WTC11 (cell line): ENCODE measurements around the gene DMPK. TPM values are rescaled to one million over a fixed set of nuclear protein-coding genes. Genes with fewer than 3 reads are reported as not detected.
A peak's percentile ranks its signal among the peaks of the same experiment; 100 is the strongest.

Experiments used
- ATAC-seq: fragments of 200-7000 bp; cut with Tn5 transposase; 2 replicates; pipeline ENCODE4 v1.10.0; 2021; ENCODE audit warnings: mild to moderate bottlenecking, moderate library complexity
- CTCF ChIA-PET: fragments of 300-600 bp; sonication (Branson Sonifier 250); formaldehyde crosslinking; loops from one replicate; lab custom pipeline; 2021; ENCODE audit warnings: antibody characterized with exemption; lab: Charles Lee
- POLR2A ChIA-PET: fragments of 350-600 bp; sonication (Branson Sonifier 250); formaldehyde crosslinking; loops from one replicate; lab custom pipeline; 2021; ENCODE audit warnings: antibody characterized with exemption; lab: Charles Lee
- DNase-seq: peaks from one replicate; pipeline ENCODE4 v3.0.0; 2021; ENCODE audit warnings: low spot score
- H3K27ac Mint-ChIP-seq: 2 replicates; pipeline ENCODE4 v1.8.0; 2021; ENCODE audit warnings: mixed read lengths
- H3K27me3 Mint-ChIP-seq: 2 replicates; pipeline ENCODE4 v1.8.0; 2021; ENCODE audit warnings: low read depth, mild to moderate bottlenecking, moderate library complexity, mixed read lengths
- H3K36me3 Mint-ChIP-seq: 2 replicates; pipeline ENCODE4 v1.8.0; 2021; ENCODE audit warnings: mixed read lengths
- H3K4me1 Mint-ChIP-seq: 2 replicates; pipeline ENCODE4 v1.8.0; 2022; ENCODE audit warnings: mixed read lengths
- H3K4me3 Mint-ChIP-seq: 2 replicates; pipeline ENCODE4 v1.8.0; 2021; ENCODE audit warnings: mild to moderate bottlenecking, moderate library complexity, mixed read lengths
- H3K9me3 Mint-ChIP-seq: 2 replicates; pipeline ENCODE4 v1.8.0; 2021; ENCODE audit warnings: mixed read lengths
- ESRRA ChIP-seq: sonication (generic); formaldehyde crosslinking; IDR thresholded peaks from 2 replicates; pipeline ENCODE4 v1.8.1; 2022; ENCODE audit warnings: mild to moderate bottlenecking, missing genetic modification reagents, borderline replicate concordance
- FOXK1 ChIP-seq: sonication (generic); formaldehyde crosslinking; IDR thresholded peaks from 2 replicates; pipeline ENCODE4 v1.8.0; 2022; ENCODE audit warnings: mild to moderate bottlenecking, moderate library complexity, missing genetic modification reagents
- FOXP1 ChIP-seq: sonication (generic); formaldehyde crosslinking; IDR thresholded peaks from 2 replicates; pipeline ENCODE4 v1.8.0; 2022; ENCODE audit warnings: missing genetic modification reagents, mild to moderate bottlenecking, moderate library complexity, borderline replicate concordance
- MYBL2 ChIP-seq: sonication (generic); formaldehyde crosslinking; IDR thresholded peaks from 2 replicates; pipeline ENCODE4 v1.8.1; 2023; ENCODE audit warnings: mild to moderate bottlenecking, moderate library complexity, missing genetic modification reagents
- NFYB ChIP-seq: sonication (generic); formaldehyde crosslinking; conservative IDR thresholded peaks from 2 replicates; pipeline ENCODE4 v1.8.0; 2022; ENCODE audit warnings: low read depth, missing genetic modification reagents
- TCF7 ChIP-seq: sonication (generic); formaldehyde crosslinking; IDR thresholded peaks from 2 replicates; pipeline ENCODE4 v1.8.0; 2022; ENCODE audit warnings: mild to moderate bottlenecking, low read depth, missing genetic modification reagents, moderate library complexity
- TP53 ChIP-seq: sonication (generic); formaldehyde crosslinking; IDR thresholded peaks from 2 replicates; pipeline ENCODE4 v1.8.1; 2023; ENCODE audit warnings: mild to moderate bottlenecking, missing genetic modification reagents
- ZNF121 ChIP-seq: sonication (generic); formaldehyde crosslinking; IDR thresholded peaks from 2 replicates; pipeline ENCODE4 v1.8.0; 2023; ENCODE audit warnings: missing genetic modification reagents
- ZNF416 ChIP-seq: fragments of 250-450 bp; sonication (Bioruptor Pico); IDR thresholded peaks from 2 replicates; pipeline ENCODE4 v1.9.0; 2021; ENCODE audit warnings: mild to moderate bottlenecking, inconsistent platforms
- total RNA-seq: library from RNA; stranded (reverse); gene quantifications from 3 replicates; pipeline ENCODE4 v1.2.3, GENCODE V29; 2021
- TF ChIP-seq, protein P1 (sequence below): sonication (generic); formaldehyde crosslinking; IDR thresholded peaks from 2 replicates; pipeline ENCODE4 v1.8.0; 2023; ENCODE audit warnings: missing genetic modification reagents
- TF ChIP-seq, protein P2 (sequence below): sonication (generic); formaldehyde crosslinking; IDR thresholded peaks from 2 replicates; pipeline ENCODE4 v1.8.0; 2023; ENCODE audit warnings: missing genetic modification reagents, mild to moderate bottlenecking, borderline replicate concordance
- TF ChIP-seq, protein P3 (sequence below): sonication (generic); formaldehyde crosslinking; IDR thresholded peaks from 2 replicates; pipeline ENCODE4 v1.8.0; 2022; ENCODE audit warnings: mild to moderate bottlenecking, missing genetic modification reagents
- TF ChIP-seq, protein P4 (sequence below): sonication (generic); formaldehyde crosslinking; IDR thresholded peaks from 2 replicates; pipeline ENCODE4 v1.8.1; 2022; ENCODE audit warnings: mild to moderate bottlenecking, moderate library complexity, missing genetic modification reagents
- TF ChIP-seq, protein P5 (sequence below): sonication (generic); formaldehyde crosslinking; IDR thresholded peaks from 2 replicates; pipeline ENCODE4 v1.8.1; 2023; ENCODE audit warnings: mild to moderate bottlenecking, missing genetic modification reagents
- TF ChIP-seq, protein P6 (sequence below): sonication (generic); formaldehyde crosslinking; IDR thresholded peaks from 2 replicates; pipeline ENCODE4 v1.8.1; 2022; ENCODE audit warnings: missing genetic modification reagents, borderline replicate concordance
- TF ChIP-seq, protein P7 (sequence below): sonication (generic); formaldehyde crosslinking; conservative IDR thresholded peaks from 2 replicates; pipeline ENCODE4 v1.8.1; 2023; ENCODE audit warnings: mild to moderate bottlenecking, low read depth, missing genetic modification reagents, moderate library complexity
- TF ChIP-seq, protein P8 (sequence below): fragments of 250-450 bp; sonication (Bioruptor Pico); IDR thresholded peaks from 2 replicates; pipeline ENCODE4 v2.1.2; 2022; ENCODE audit warnings: mild to moderate bottlenecking, moderate library complexity

The DMPK gene
- total RNA-seq, 1 experiment from 2014 or later, result 42.7 TPM

DNA sequence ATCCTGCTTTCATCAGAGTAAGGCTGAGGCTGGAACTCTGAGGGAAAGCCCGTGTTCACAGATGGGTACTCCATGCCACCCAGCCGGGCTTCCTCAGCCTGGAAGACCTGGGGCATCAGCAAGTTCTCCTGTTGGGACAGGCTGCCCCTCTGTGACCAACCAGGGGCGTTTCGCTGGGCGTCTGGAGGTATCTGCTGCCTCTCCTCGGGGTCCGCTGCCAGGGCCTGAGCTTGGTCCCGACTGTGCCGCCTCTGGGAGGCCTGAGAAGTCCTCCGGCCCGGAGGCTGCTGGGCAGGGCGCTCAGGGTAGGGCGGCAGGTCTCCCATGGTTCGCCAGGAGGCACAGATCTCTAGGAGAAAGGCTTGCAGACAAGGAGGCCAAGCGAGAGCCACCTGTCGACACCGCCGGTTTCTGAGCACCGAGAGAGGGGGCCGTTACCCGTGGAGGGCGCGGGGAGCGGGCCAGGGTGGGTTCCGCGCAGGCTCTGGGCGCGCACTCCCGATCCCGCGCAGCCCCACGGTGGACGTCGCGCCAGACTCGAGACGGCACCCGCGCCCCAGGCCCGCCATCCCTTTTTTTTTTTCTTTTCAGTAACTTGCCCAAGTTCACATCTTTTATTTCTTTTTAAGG lies 32.7 kb upstream of the DMPK start, which contains the start of gene RSPH6A:
RSPH6A (minus strand) TSS at position 458 of the 630 bp plus-strand sequence; CDS start at position 326, 132 bp downstream.
- 0 out of 2 replicates have a peak, but pooled peaks have one; percentile 46 for TF ChIP-seq ESRRA (CRISPR knock-in tag)
- TF ChIP-seq, protein P1, sequence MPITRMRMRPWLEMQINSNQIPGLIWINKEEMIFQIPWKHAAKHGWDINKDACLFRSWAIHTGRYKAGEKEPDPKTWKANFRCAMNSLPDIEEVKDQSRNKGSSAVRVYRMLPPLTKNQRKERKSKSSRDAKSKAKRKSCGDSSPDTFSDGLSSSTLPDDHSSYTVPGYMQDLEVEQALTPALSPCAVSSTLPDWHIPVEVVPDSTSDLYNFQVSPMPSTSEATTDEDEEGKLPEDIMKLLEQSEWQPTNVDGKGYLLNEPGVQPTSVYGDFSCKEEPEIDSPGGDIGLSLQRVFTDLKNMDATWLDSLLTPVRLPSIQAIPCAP, result no peak
- peak; percentile 30; the same call in 1 of the 2 replicates for TF ChIP-seq FOXK1
- TF ChIP-seq, protein P2, sequence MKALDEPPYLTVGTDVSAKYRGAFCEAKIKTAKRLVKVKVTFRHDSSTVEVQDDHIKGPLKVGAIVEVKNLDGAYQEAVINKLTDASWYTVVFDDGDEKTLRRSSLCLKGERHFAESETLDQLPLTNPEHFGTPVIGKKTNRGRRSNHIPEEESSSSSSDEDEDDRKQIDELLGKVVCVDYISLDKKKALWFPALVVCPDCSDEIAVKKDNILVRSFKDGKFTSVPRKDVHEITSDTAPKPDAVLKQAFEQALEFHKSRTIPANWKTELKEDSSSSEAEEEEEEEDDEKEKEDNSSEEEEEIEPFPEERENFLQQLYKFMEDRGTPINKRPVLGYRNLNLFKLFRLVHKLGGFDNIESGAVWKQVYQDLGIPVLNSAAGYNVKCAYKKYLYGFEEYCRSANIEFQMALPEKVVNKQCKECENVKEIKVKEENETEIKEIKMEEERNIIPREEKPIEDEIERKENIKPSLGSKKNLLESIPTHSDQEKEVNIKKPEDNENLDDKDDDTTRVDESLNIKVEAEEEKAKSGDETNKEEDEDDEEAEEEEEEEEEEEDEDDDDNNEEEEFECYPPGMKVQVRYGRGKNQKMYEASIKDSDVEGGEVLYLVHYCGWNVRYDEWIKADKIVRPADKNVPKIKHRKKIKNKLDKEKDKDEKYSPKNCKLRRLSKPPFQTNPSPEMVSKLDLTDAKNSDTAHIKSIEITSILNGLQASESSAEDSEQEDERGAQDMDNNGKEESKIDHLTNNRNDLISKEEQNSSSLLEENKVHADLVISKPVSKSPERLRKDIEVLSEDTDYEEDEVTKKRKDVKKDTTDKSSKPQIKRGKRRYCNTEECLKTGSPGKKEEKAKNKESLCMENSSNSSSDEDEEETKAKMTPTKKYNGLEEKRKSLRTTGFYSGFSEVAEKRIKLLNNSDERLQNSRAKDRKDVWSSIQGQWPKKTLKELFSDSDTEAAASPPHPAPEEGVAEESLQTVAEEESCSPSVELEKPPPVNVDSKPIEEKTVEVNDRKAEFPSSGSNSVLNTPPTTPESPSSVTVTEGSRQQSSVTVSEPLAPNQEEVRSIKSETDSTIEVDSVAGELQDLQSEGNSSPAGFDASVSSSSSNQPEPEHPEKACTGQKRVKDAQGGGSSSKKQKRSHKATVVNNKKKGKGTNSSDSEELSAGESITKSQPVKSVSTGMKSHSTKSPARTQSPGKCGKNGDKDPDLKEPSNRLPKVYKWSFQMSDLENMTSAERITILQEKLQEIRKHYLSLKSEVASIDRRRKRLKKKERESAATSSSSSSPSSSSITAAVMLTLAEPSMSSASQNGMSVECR (CRISPR knock-in tag), result peak; percentile 52; the same call in 1 of the 2 replicates
- TF ChIP-seq FOXP1 (CRISPR knock-in tag), result peak; percentile 72; the same call in 1 of the 2 replicates
- TF ChIP-seq, protein P3, sequence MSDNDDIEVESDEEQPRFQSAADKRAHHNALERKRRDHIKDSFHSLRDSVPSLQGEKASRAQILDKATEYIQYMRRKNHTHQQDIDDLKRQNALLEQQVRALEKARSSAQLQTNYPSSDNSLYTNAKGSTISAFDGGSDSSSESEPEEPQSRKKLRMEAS (CRISPR knock-in tag), result 0 out of 2 replicates have a peak, but pooled peaks have one; percentile 8
- TF ChIP-seq, protein P4, sequence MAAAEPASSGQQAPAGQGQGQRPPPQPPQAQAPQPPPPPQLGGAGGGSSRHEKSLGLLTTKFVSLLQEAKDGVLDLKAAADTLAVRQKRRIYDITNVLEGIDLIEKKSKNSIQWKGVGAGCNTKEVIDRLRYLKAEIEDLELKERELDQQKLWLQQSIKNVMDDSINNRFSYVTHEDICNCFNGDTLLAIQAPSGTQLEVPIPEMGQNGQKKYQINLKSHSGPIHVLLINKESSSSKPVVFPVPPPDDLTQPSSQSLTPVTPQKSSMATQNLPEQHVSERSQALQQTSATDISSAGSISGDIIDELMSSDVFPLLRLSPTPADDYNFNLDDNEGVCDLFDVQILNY, result no peak
- TF ChIP-seq ZNF416 (CRISPR knock-in tag), result peak; percentile 79; the same call in 1 of the 2 replicates
- TF ChIP-seq, protein P5, sequence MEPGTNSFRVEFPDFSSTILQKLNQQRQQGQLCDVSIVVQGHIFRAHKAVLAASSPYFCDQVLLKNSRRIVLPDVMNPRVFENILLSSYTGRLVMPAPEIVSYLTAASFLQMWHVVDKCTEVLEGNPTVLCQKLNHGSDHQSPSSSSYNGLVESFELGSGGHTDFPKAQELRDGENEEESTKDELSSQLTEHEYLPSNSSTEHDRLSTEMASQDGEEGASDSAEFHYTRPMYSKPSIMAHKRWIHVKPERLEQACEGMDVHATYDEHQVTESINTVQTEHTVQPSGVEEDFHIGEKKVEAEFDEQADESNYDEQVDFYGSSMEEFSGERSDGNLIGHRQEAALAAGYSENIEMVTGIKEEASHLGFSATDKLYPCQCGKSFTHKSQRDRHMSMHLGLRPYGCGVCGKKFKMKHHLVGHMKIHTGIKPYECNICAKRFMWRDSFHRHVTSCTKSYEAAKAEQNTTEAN (CRISPR knock-in tag), result 0 out of 2 replicates have a peak, but pooled peaks have one; percentile 53
- TF ChIP-seq, protein P6, sequence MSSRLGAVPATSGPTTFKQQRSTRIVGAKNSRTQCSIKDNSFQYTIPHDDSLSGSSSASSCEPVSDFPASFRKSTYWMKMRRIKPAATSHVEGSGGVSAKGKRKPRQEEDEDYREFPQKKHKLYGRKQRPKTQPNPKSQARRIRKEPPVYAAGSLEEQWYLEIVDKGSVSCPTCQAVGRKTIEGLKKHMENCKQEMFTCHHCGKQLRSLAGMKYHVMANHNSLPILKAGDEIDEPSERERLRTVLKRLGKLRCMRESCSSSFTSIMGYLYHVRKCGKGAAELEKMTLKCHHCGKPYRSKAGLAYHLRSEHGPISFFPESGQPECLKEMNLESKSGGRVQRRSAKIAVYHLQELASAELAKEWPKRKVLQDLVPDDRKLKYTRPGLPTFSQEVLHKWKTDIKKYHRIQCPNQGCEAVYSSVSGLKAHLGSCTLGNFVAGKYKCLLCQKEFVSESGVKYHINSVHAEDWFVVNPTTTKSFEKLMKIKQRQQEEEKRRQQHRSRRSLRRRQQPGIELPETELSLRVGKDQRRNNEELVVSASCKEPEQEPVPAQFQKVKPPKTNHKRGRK (CRISPR knock-in tag), result no peak
- TF ChIP-seq MYBL2 (CRISPR knock-in tag), result peak; percentile 20; the same call in 1 of the 2 replicates
- TF ChIP-seq, protein P7, sequence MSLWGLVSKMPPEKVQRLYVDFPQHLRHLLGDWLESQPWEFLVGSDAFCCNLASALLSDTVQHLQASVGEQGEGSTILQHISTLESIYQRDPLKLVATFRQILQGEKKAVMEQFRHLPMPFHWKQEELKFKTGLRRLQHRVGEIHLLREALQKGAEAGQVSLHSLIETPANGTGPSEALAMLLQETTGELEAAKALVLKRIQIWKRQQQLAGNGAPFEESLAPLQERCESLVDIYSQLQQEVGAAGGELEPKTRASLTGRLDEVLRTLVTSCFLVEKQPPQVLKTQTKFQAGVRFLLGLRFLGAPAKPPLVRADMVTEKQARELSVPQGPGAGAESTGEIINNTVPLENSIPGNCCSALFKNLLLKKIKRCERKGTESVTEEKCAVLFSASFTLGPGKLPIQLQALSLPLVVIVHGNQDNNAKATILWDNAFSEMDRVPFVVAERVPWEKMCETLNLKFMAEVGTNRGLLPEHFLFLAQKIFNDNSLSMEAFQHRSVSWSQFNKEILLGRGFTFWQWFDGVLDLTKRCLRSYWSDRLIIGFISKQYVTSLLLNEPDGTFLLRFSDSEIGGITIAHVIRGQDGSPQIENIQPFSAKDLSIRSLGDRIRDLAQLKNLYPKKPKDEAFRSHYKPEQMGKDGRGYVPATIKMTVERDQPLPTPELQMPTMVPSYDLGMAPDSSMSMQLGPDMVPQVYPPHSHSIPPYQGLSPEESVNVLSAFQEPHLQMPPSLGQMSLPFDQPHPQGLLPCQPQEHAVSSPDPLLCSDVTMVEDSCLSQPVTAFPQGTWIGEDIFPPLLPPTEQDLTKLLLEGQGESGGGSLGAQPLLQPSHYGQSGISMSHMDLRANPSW, result 0 out of 2 replicates have a peak, but pooled peaks have one; percentile 57
- TF ChIP-seq TP53 (CRISPR knock-in tag), result 0 out of 2 replicates have a peak, but pooled peaks have one; percentile 10
- TF ChIP-seq, protein P8, sequence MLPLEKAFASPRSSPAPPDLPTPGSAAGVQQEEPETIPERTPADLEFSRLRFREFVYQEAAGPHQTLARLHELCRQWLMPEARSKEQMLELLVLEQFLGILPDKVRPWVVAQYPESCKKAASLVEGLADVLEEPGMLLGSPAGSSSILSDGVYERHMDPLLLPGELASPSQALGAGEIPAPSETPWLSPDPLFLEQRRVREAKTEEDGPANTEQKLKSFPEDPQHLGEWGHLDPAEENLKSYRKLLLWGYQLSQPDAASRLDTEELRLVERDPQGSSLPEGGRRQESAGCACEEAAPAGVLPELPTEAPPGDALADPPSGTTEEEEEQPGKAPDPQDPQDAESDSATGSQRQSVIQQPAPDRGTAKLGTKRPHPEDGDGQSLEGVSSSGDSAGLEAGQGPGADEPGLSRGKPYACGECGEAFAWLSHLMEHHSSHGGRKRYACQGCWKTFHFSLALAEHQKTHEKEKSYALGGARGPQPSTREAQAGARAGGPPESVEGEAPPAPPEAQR (CRISPR knock-in tag), result no peak
- TF ChIP-seq NFYB (CRISPR knock-in tag), result 0 out of 2 replicates have a peak, but pooled peaks have one; percentile 11
- peak; percentile 76; the same call in 1 of the 2 replicates for TF ChIP-seq ZNF121
- 0 out of 2 replicates have a peak, but pooled peaks have one; percentile 41 for TF ChIP-seq TCF7
- Mint-ChIP-seq H3K27me3 (no peaks in the 10 kb centered on the region; the same call in none of the 2 replicates), H3K27ac (peak within 1 kb of the TSS; percentile 95), H3K4me1 (peaks cover 36% of the 10 kb centered on the region), H3K9me3 (no peaks in the 10 kb centered on the region), H3K36me3 (peaks cover 5% of the 10 kb centered on the region), H3K4me3 (peak within 1 kb of the TSS; percentile 89)
- DNase-seq (peak; percentile 51), ATAC-seq (peak; percentile 4)
- ChIA-PET CTCF (interaction anchor here (0.6 to 7.2 kb wide), 16 partner anchors 11 to 123 kb away, joined by 3 to 135 read pairs (median 8); partner anchors contain the start of genes DMPK, DMWD, IRF2BP1 and QPCTL), POLR2A (interaction anchor here (0.6 to 4.0 kb wide), 6 partner anchors 16 to 297 kb away, joined by 3 to 47 read pairs (median 5); partner anchors contain the start of genes DMWD, FOXA3, QPCTL and SIX5)
